Retinal pigment epithelial cell (primary cell): Measurements from ENCODE around the gene TRIM72.

ENCODE experiments used
- DNase-seq: peaks from one replicate; pipeline ENCODE4 v3.0.0-alpha.2; 2010; ENCODE audit warnings: low read depth
- H3K4me3 ChIP-seq: 2 replicates; pipeline ENCODE4 v1.5.1; 2011; ENCODE audit warnings: mild to moderate bottlenecking, low read length, control low read depth, moderate library complexity
- CTCF ChIP-seq: conservative IDR thresholded peaks from 2 replicates; pipeline ENCODE4 v1.5.1; 2011; ENCODE audit warnings: low read depth, low read length, control low read depth, inconsistent platforms

TRIM72 gene

GRCh38 chr16:31181102-31181830, 32.7 kb upstream of the TRIM72 start:
- TF ChIP-seq CTCF: no peak
- no peak for DNase-seq
- H3K4me3 ChIP-seq: peak overlapping the region; percentile 93

- no peak for TF ChIP-seq CTCF
- H3K4me3 ChIP-seq: peak overlapping the region; percentile 93
- DNase-seq: no peak
Measured at GRCh38 chr16:31182391-31182790, 31.5 kb upstream of the TRIM72 start.

- H3K4me3 ChIP-seq: no peak overlapping the region
- DNase-seq: no peak
- no peak for TF ChIP-seq CTCF
Measured at GRCh38 chr16:31183432-31184428, 30.2 kb upstream of the TRIM72 start.

- TF ChIP-seq CTCF: no peak
- no peak overlapping the region for H3K4me3 ChIP-seq
- no peak for DNase-seq
Measured at GRCh38 chr16:31184888-31185287, 29.0 kb upstream of the TRIM72 start.

GRCh38 chr16:31185339-31185738, 28.6 kb upstream of the TRIM72 start:
- no peak for DNase-seq
- no peak for TF ChIP-seq CTCF
- H3K4me3 ChIP-seq: no peak overlapping the region

- no peak for TF ChIP-seq CTCF
- DNase-seq: no peak
- no peak overlapping the region for H3K4me3 ChIP-seq
Measured at GRCh38 chr16:31186176-31186575, 27.7 kb upstream of the TRIM72 start.
